Mucosa of rectum (tissue), 2 donors: ENCODE data around the gene MAN1A2.

Experiments
- H3K27ac ChIP-seq, 2 donors: one replicate each; pipeline ENCODE4 v1.7.0; 2013; ENCODE audit warnings: inconsistent platforms in 2 of 2, low read depth in 2 of 2, low read length in 2 of 2
- H3K27me3 ChIP-seq, 2 donors: one replicate each; pipeline ENCODE4 v1.7.0; 2013; ENCODE audit warnings: low read length in 2 of 2; ENCODE audit not compliant: control insufficient read depth in 2 of 2, insufficient read depth in 2 of 2
- H3K36me3 ChIP-seq, 2 donors: one replicate each; pipeline ENCODE4 v1.7.0; 2013; ENCODE audit warnings: low read length in 2 of 2; ENCODE audit not compliant: control insufficient read depth in 2 of 2, insufficient read depth in 2 of 2
- H3K4me1 ChIP-seq, 2 donors: one replicate each; pipeline ENCODE4 v1.7.0; 2013; ENCODE audit warnings: low read length in 2 of 2, mild to moderate bottlenecking in 1 of 2; ENCODE audit not compliant: control insufficient read depth in 2 of 2, insufficient read depth in 2 of 2
- H3K4me3 ChIP-seq, 2 donors: one replicate each; pipeline ENCODE4 v1.7.0; 2013; ENCODE audit warnings: low read length in 2 of 2
- H3K9ac ChIP-seq, 2 donors: one replicate each; pipeline ENCODE4 v1.7.0; 2013; ENCODE audit warnings: low read length in 2 of 2, low read depth in 1 of 2, mild to moderate bottlenecking in 1 of 2
- H3K9me3 ChIP-seq, 2 donors: one replicate each; pipeline ENCODE4 v1.7.0; 2013; ENCODE audit warnings: low read length in 2 of 2; ENCODE audit not compliant: control insufficient read depth in 2 of 2
- donor health status: healthy.
- donor health status: Normal muscosa, but diverticular disease.

The MAN1A2 gene

DNA sequence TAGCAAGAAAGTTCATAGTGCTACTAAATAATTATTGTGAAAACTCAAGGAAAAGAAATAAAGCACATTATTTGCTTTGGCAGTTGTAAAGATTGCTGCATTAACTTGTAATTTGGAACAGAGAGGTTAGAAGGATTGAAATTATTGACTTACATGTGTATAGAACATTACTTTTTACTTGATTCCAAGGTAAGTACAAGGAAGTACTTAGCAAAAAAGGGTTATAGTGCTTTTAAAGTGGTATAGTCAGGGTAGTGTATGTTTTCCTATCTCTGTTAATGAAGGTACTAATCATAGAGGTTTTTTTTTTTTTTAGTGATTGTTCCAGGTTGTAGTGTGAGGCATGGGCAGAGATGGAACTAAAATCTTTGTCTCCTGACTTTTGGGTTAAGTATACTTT lies 29.4 kb downstream of the MAN1A2 start:
- no peaks in the 10 kb centered on the region for H3K36me3 ChIP-seq
- H3K4me1 ChIP-seq = peaks cover 0 to 2% of the 10 kb centered on the region in 2 donors
- H3K27me3 ChIP-seq = no peaks in the 10 kb centered on the region
- no peak overlapping the region for H3K9ac ChIP-seq
- no peaks in the 10 kb centered on the region for H3K9me3 ChIP-seq
- no peak overlapping the region for H3K4me3 ChIP-seq
- no peak overlapping the region for H3K27ac ChIP-seq

DNA sequence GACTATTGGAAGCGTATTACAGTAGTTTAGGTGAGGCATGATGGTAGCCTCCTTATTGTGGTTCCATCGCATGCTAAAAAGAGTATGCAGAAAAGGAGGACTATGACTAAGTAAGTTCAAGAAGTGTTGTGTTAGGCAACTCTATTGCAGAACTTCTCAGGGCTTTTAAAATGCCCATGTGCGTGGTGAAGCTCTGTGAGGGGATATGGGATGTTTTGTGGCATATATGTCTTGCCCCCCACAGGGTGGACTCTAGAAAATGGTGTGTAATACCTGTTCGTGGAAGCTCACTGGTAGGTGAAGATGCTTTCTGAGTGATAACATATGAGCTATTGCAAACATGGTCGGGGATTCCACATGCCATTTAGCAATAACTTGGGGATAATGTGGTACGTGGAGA lies 31.7 kb downstream of the MAN1A2 start:
- H3K4me1 ChIP-seq = peaks cover 0 to 2% of the 10 kb centered on the region in 2 donors
- no peak overlapping the region for H3K27ac ChIP-seq
- no peaks in the 10 kb centered on the region for H3K27me3 ChIP-seq
- no peaks in the 10 kb centered on the region for H3K9me3 ChIP-seq
- H3K36me3 ChIP-seq = peaks cover 3 to 5% of the 10 kb centered on the region in 2 donors
- no peak overlapping the region for H3K9ac ChIP-seq
- H3K4me3 ChIP-seq = no peak overlapping the region

DNA sequence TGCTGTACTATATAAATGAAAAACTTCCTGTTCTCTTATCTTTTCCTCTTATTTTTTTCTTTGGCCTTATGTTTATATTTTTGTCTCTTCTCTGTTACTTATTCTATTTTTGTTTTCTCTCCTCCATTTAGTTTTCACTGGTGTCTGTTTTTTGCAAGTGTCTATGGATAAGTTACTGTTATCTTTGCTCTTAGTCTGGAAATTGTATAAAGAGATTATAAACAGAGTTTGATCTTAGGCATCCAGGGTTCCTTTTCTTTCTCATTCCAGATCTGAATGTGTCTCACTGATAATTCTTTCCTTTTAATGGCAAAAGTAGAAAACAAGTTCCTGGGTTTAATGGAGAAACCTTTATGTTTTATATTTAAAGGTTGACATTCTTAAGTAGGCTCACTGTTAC lies 34.5 kb downstream of the MAN1A2 start:
- H3K27ac ChIP-seq = no peak overlapping the region
- no peak overlapping the region for H3K4me3 ChIP-seq
- no peaks in the 10 kb centered on the region for H3K9me3 ChIP-seq
- no peak overlapping the region for H3K9ac ChIP-seq
- no peaks in the 10 kb centered on the region for H3K4me1 ChIP-seq
- no peaks in the 10 kb centered on the region for H3K27me3 ChIP-seq
- peaks cover 7 to 10% of the 10 kb centered on the region in 2 donors for H3K36me3 ChIP-seq

DNA sequence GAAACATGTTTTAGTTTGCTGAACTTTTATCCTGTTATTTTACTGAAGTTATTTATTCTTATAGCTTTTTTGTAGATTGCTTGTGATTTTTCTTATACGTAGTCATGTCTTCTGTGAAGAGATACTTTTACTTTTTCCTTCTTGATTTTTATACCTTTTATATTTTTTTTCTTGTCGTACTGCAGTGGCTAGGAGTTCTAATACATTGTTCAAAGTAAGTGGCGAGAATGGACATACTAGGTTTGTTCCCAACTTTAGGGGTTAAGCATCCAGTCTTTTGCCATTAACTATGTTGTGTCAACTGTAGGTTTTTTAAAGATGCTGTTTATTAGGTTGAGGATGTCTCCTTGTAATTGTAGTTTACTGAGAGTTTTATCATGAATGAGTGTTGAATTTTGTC lies 36.3 kb downstream of the MAN1A2 start:
- H3K4me1 ChIP-seq = no peaks in the 10 kb centered on the region
- H3K9me3 ChIP-seq = no peaks in the 10 kb centered on the region
- H3K27me3 ChIP-seq = no peaks in the 10 kb centered on the region
- H3K36me3 ChIP-seq = peaks cover 7 to 10% of the 10 kb centered on the region in 2 donors
- H3K4me3 ChIP-seq = no peak overlapping the region
- H3K9ac ChIP-seq = no peak overlapping the region
- no peak overlapping the region for H3K27ac ChIP-seq

DNA sequence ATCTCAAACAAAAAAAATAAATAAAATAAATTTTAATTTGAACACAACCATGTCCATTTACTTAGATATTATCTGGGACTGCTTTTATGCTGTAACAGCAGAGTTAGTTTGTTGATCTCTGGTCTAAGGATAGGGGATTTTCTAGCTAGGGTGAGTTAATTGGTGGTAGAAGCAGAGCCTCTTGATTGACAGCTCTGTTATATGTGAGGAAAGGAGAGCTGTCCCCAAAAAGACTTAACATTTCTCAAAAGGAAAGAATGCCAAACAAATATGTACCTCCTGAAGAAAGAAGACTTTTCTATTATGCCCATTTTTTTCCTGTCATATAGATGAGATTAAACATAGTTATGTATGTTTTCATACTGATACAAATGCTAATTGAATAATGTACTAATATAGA lies 37.8 kb downstream of the MAN1A2 start:
- no peaks in the 10 kb centered on the region for H3K9me3 ChIP-seq
- no peak overlapping the region for H3K27ac ChIP-seq
- H3K27me3 ChIP-seq = no peaks in the 10 kb centered on the region
- no peak overlapping the region for H3K9ac ChIP-seq
- H3K36me3 ChIP-seq = peaks cover 7 to 10% of the 10 kb centered on the region in 2 donors
- no peak overlapping the region for H3K4me3 ChIP-seq
- no peaks in the 10 kb centered on the region for H3K4me1 ChIP-seq

DNA sequence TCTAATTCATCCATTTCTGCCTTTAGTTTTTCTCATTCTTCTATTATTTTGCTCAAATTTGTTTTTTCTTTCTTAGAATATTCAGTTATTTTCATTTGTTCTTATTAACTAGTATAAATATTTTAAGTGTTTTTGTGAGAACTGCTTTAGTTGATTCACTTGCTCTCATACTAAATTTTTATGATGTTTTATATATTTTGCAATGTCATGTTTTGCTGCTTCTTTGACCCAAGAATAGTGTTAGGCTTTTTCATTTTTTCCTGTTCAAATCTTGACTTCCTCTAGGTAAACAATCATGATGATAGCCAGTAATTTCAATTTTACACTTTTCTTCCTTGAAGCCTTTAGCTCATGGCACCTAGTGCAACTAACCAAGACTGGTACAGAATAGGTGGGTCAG lies 45.2 kb downstream of the MAN1A2 start:
- peaks cover 5 to 9% of the 10 kb centered on the region in 2 donors for H3K36me3 ChIP-seq
- H3K4me1 ChIP-seq = no peaks in the 10 kb centered on the region
- H3K27me3 ChIP-seq = no peaks in the 10 kb centered on the region
- H3K27ac ChIP-seq = no peak overlapping the region
- H3K9ac ChIP-seq = no peak overlapping the region
- H3K9me3 ChIP-seq = no peaks in the 10 kb centered on the region
- H3K4me3 ChIP-seq = no peak overlapping the region

DNA sequence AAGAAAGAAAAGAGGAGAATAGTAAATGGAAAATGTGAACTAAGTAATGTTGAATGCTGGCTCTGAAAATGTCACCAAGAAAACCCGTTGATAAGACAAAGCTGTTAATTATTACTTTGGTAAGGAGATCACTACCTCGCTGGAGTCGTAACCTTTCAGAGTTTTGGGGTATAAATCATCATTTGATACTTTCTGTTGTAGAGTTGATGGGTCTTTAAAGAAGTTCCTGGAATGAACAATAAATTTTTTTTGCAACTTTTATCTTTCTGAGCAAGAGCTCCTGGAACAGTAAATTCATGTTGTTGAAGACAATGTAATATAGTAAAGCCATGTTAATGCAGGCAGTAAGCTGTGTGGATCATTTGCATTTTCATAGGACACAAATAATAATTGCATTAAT lies 46.2 kb downstream of the MAN1A2 start:
- Histone ChIP-seq H3K4me3 (no peak overlapping the region), H3K4me1 (no peaks in the 10 kb centered on the region), H3K9ac (no peak overlapping the region), H3K36me3 (peaks cover 5 to 9% of the 10 kb centered on the region in 2 donors), H3K9me3 (no peaks in the 10 kb centered on the region), H3K27me3 (no peaks in the 10 kb centered on the region), H3K27ac (no peak overlapping the region)

DNA sequence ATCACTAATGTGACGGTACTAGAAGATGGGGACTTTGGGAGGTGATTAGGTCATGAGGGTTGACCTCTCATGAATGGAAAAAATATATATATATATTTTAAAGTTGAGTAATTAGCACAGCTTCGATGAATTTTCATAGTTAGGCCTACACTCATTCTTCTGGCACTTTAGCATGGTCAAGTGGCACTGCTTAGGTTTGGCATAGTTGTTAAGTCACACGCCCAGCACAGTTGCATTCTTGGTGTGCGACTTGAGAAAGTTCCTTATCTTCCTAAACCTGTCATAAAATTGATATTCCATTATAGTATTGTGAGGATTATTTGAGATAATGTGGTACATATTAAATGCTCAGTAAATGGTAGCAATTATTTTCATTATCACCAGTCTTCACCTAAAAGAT lies 47.7 kb downstream of the MAN1A2 start:
- Histone ChIP-seq H3K36me3 (peaks cover 5 to 9% of the 10 kb centered on the region in 2 donors), H3K4me3 (no peak overlapping the region), H3K9ac (no peak overlapping the region), H3K9me3 (no peaks in the 10 kb centered on the region), H3K27ac (no peak overlapping the region), H3K4me1 (no peaks in the 10 kb centered on the region), H3K27me3 (no peaks in the 10 kb centered on the region)

DNA sequence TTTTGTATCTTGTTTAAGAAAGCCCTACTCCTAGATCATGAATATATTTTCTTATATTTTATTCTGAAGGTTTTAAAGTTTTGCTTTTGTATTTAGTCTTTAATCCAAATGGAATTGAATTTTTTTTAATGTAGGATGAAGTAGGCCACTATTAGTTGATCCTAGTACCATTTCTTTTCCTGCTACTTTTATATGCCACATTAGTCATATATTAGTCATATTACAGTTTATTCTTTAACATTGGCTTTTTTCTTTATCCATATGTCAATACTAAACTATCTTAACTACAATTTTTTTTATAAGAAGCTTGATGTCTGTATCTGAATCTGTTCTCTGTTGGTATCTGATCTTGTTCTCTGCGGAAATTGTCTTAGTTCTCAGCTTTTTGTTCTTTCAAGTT lies 48.8 kb downstream of the MAN1A2 start:
- no peaks in the 10 kb centered on the region for H3K9me3 ChIP-seq
- H3K4me3 ChIP-seq = no peak overlapping the region
- H3K27me3 ChIP-seq = no peaks in the 10 kb centered on the region
- H3K9ac ChIP-seq = no peak overlapping the region
- no peaks in the 10 kb centered on the region for H3K4me1 ChIP-seq
- H3K36me3 ChIP-seq = peaks cover 5 to 9% of the 10 kb centered on the region in 2 donors
- H3K27ac ChIP-seq = no peak overlapping the region

DNA sequence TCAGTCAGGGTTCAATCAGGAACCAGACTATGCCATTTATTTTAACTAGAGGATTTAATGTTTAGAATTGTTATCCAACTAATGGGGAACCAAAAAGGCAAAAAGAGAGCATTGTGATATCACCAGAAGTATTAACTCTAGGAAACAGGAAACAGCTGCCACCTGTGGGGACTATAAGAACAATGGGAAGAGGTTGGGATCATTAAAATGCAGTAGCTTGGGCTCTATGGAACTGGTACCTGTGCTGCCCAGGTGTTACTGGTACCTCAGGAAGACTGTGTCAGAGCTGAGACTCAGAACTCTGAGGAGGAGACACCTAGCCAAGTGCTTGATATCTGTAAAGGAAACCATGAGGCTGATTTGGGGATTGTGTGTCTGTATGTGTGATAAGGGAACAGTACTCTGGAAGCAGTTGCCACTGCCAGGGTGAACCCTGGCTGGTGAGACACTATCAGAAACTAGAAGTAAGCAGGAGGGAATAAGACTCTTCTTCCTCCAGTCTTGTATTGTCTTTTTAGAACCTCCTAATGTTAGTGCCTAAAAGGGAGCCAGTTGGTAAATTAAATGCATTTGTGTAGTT lies 49.4 kb downstream of the MAN1A2 start:
- Histone ChIP-seq H3K9me3 (no peaks in the 10 kb centered on the region), H3K9ac (no peak overlapping the region), H3K4me1 (no peaks in the 10 kb centered on the region), H3K36me3 (peaks cover 5 to 9% of the 10 kb centered on the region in 2 donors), H3K4me3 (no peak overlapping the region), H3K27me3 (no peaks in the 10 kb centered on the region), H3K27ac (no peak overlapping the region)
